Suppressor macrophage treated with lipopolysaccharide for 1 hour (primary cell): Measurements from ENCODE around the gene PLS3.

Experiments
- DNase-seq, 3 donors: peaks; one replicate each; pipeline ENCODE4 v3.0.0-alpha.2; 2020 to 2022

The PLS3 gene

GRCh38 chrX:115696939-115697338 is 136.0 kb downstream of the PLS3 start:
- DNase-seq = no peak

DNA sequence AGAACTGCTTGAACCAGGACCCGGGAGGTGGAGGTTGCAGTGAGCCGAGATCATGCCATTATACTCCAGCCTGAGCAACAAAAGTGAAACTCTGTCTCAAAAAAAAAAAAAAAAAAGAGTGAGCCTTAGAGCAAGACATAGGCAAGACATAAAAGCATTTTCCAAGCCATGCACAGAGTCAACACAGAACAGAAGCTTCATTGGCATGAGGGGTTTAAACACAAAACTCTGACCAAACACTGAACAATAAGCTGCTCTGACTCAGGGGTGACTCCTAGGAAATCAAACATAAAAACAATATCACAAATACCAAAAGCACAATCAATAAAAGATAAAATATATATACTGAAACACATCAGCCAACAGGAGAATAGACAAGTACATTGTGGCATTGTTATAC is 136.8 kb downstream of the PLS3 start:
- no peak for DNase-seq
